CD4-positive, alpha-beta T cell treated with Interleukin-2 at 100 ng/mL for 4 hours (primary cell): ENCODE data around the gene NMBR.
"Not testable (repeated sequence)": the region's sequence is repeated elsewhere in the genome, so short reads cannot be mapped to it uniquely, and the experiment has no call there.

Experiments used
- DNase-seq: peaks from one replicate; pipeline ENCODE4 v3.0.0-alpha.2; 2020; ENCODE audit warnings: low spot score

NMBR gene

GRCh38 chr6:142146828-142147662, at the start of gene NMBR, which contains the start of gene VTA1:
TSS of gene NMBR (minus strand) at chr6:142147122. CDS start at chr6:142088658, 58,464 bp downstream.
TSS of gene VTA1 (plus strand) at chr6:142147263. CDS start at chr6:142147288, 25 bp downstream.
- peak; percentile 98 for DNase-seq

- DNase-seq = no peak
These were observed 49.1 kb upstream of the NMBR start for GRCh38 chr6:142195862-142196541.

- no peak for DNase-seq
These were observed 46.7 kb upstream of the NMBR start for GRCh38 chr6:142193621-142194020.

GRCh38 chr6:142192343-142192742, 45.4 kb upstream of the NMBR start:
- DNase-seq = no peak

GRCh38 chr6:142189057-142189456, 42.1 kb upstream of the NMBR start:
- no peak for DNase-seq

- DNase-seq = not testable (repeated sequence)
These were observed 41.4 kb upstream of the NMBR start for GRCh38 chr6:142188341-142188740.

- DNase-seq = no peak
These were observed 40.3 kb upstream of the NMBR start for GRCh38 chr6:142187209-142187608.

GRCh38 chr6:142185641-142186040, 38.7 kb upstream of the NMBR start:
- no peak for DNase-seq

- no peak for DNase-seq
These were observed 37.4 kb upstream of the NMBR start for GRCh38 chr6:142184307-142184706.

- no peak for DNase-seq
These were observed 36.4 kb upstream of the NMBR start for GRCh38 chr6:142183351-142183750.

GRCh38 chr6:142182004-142182403, 35.1 kb upstream of the NMBR start:
- no peak for DNase-seq

- no peak for DNase-seq
These were observed 31.2 kb upstream of the NMBR start for GRCh38 chr6:142178129-142178528.

- no peak for DNase-seq
These were observed 27.8 kb upstream of the NMBR start for GRCh38 chr6:142174703-142175102.

GRCh38 chr6:142173980-142174379, 27.1 kb upstream of the NMBR start:
- no peak for DNase-seq

GRCh38 chr6:142172758-142173157, 25.8 kb upstream of the NMBR start:
- no peak for DNase-seq

- DNase-seq = no peak
These were observed 24.4 kb upstream of the NMBR start for GRCh38 chr6:142171351-142171750.

- DNase-seq = no peak
These were observed 20.6 kb upstream of the NMBR start for GRCh38 chr6:142167486-142167885.

GRCh38 chr6:142167071-142167470, 20.1 kb upstream of the NMBR start:
- no peak for DNase-seq

- DNase-seq = no peak
These were observed 18.3 kb upstream of the NMBR start for GRCh38 chr6:142165227-142165626.

- no peak for DNase-seq
These were observed 15.9 kb upstream of the NMBR start for GRCh38 chr6:142162780-142163179.

- DNase-seq = not testable (repeated sequence)
These were observed 9.8 kb upstream of the NMBR start for GRCh38 chr6:142156758-142157068.

- DNase-seq = peak; percentile 48
These were observed 9.2 kb upstream of the NMBR start for GRCh38 chr6:142155895-142156757.

GRCh38 chr6:142155091-142155490, 8.2 kb upstream of the NMBR start:
- DNase-seq = no peak
